Measurements from ENCODE around the gene TOMM34.

The TOMM34 gene

DNA sequence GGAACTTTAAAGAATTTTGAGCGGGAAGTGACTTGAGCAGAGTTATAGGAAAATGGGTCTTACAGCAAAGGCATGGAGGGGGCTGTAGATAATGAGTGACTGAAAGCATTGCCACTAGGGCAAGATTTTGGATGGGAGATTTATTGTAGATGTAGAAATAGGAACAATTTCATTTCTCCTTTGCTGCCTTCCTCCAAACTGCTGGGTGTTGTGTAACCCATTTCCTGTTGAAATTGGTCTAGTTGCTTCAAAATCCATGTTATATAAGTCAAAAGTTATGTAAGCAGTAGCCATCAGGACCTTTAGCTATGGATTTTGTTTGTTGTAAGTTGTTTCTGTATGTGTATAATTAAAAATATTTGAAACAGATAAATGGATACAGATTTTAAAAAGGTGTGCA, 63.6 kb downstream of the TOMM34 start:
- no peak overlapping the region for H3K27ac Mint-ChIP-seq
- TF ChIP-seq, protein P1, sequence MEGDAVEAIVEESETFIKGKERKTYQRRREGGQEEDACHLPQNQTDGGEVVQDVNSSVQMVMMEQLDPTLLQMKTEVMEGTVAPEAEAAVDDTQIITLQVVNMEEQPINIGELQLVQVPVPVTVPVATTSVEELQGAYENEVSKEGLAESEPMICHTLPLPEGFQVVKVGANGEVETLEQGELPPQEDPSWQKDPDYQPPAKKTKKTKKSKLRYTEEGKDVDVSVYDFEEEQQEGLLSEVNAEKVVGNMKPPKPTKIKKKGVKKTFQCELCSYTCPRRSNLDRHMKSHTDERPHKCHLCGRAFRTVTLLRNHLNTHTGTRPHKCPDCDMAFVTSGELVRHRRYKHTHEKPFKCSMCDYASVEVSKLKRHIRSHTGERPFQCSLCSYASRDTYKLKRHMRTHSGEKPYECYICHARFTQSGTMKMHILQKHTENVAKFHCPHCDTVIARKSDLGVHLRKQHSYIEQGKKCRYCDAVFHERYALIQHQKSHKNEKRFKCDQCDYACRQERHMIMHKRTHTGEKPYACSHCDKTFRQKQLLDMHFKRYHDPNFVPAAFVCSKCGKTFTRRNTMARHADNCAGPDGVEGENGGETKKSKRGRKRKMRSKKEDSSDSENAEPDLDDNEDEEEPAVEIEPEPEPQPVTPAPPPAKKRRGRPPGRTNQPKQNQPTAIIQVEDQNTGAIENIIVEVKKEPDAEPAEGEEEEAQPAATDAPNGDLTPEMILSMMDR (IDR thresholded peaks at IDR 0.05): no peak
- no peaks in the 10 kb centered on the region for H3K27me3 Mint-ChIP-seq (ENCODE audit: low read depth, poor library complexity)
- peaks cover 56% of the 10 kb centered on the region for H3K36me3 Mint-ChIP-seq (ENCODE audit: low read depth)
- DNase-seq: no peak
- no peaks in the 10 kb centered on the region for H3K9me3 Mint-ChIP-seq
- H3K4me3 Mint-ChIP-seq: no peak overlapping the region
- H3K4me1 Mint-ChIP-seq: peaks cover 12% of the 10 kb centered on the region

DNA sequence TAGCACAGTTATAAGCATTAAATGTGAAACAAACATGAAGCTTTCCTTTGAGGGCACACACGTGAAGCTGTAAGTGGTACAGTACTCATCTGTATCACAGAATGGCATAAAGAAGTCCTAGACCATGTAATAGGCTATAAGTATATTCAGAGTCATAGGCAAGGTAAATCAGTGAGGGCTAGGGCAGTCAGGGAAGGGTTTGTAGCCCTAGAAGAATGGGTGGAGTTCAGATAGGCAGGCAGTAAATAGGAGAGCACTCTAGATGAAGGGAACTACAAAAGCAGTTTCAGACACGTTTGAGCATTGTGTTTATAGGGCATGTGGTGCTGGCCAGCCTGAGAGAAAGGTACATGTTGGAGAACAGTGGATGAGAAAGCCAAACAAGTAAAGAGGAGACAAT, 65.2 kb downstream of the TOMM34 start:
- DNase-seq: no peak
- Mint-ChIP-seq H3K36me3 (ENCODE audit: low read depth) (peaks cover 50% of the 10 kb centered on the region), H3K4me3 (no peak overlapping the region), H3K4me1 (peaks cover 12% of the 10 kb centered on the region), H3K27ac (no peak overlapping the region), H3K27me3 (ENCODE audit: low read depth, poor library complexity) (no peaks in the 10 kb centered on the region), H3K9me3 (no peaks in the 10 kb centered on the region)
- TF ChIP-seq, protein P1 (IDR thresholded peaks at IDR 0.05): no peak

Measured in nephron progenitor cell (in vitro differentiated cells).